ENCODE data around the gene ZNF423.

The ZNF423 gene

GRCh38 chr16:49869731-49870130, 13.8 kb upstream of the ZNF423 start:
- no peak for DNase-seq

GRCh38 chr16:49867796-49868668, 12.1 kb upstream of the ZNF423 start:
- DNase-seq: no peak

GRCh38 chr16:49867234-49867633, 11.3 kb upstream of the ZNF423 start:
- DNase-seq: no peak

GRCh38 chr16:49866595-49867071, 10.7 kb upstream of the ZNF423 start:
- no peak for DNase-seq

DNA sequence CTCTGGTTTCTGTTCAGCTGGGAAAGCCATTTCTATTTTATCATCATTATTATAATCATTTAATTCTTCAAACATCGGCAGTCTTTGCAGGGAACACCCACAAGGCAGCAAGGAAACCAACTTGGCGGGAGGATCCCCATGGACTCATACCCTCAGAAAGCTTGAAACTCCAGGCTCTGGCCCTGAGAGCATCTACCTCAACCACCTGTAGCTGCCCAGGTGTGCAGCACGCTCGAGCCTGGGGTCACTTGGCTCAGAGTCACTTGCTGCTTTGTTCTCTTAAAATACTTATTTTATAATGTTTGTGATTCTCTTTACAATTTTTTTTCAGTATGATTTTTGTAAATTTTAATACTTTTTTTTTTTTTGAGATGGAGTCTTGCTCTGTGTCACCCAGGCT, 6.8 kb upstream of the ZNF423 start:
- DNase-seq: no peak

DNA sequence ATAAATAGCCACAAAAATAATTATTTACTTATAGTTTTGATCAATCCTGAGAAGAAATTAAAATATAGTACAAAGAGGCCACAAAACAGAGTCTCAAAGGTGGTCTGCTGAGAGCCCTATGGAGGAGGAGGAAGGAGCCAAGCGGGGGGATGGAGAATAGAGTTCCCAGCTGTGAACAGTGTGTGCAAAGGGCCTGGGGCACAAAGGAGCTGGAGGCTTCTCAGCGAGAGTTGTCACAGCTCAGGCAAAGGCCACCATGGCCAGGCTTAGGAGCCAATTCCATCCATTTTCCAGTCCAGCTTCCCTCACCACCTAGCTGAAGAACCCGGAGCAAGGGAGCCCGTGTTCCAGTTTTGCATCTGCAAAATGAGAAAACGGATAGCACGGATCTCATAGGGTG, 5.4 kb upstream of the ZNF423 start:
- DNase-seq: no peak

DNA sequence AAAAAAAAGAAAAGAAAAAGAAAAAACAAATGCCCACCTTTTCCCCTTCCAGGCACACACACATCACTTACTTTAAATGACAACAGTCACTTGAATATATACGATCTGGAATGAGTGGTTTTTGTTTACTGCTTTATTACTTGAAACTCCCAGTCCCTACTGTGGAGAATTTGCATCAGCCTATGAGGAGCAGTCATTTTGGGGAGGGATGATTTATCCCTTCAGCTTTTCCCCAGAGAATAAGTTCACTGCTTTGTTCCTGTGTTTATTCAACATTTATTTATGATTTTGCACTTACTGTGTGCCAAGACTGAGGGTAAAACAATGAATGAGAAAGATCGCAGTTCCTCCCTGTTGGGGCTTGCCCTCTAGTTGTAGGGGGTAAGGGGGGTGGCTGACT, 4.7 kb upstream of the ZNF423 start:
- no peak for DNase-seq

DNA sequence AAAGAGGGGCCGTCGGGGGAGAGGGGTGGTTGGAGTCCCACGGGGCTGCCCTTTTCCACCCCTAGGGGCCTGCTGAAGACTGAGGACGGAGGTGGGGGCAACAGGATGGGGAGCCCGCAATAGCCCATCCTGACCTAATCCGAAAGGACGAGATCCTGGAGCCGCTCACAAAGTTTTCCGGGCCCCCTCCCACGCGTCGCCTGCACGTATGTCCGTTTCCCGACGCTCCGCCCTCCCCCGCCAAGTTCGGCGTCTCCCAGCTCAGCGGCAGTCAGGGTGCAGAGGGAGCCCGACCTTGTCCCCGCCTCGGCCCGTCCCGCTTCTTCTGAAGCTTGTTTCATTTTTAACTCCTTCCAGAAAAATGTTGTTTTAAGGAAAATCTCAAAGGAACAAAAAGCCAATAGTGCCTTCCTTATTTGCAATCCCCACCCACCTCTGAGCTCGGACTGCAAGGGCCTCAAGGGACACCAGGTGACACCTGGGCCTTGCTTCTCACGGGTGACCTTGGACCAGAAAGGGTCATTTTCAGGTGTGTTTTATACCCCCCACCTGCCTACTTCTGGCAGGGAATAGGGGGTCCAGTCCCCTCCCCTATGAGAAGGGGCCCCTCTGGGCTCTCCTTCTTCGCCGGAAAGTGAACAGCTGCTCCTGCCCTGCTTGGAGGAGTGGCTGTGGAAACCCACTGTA, 3.4 kb upstream of the ZNF423 start:
- DNase-seq: no peak

- DNase-seq: peak; percentile 31
Measured at GRCh38 chr16:49858200-49859124, 2.5 kb upstream of the ZNF423 start.

- peak; percentile 43 for DNase-seq
Measured at GRCh38 chr16:49857423-49858181, 1.7 kb upstream of the ZNF423 start.

- peak; percentile 73 for DNase-seq
Measured at GRCh38 chr16:49856672-49857330, 889 bp upstream of the ZNF423 start.

DNA sequence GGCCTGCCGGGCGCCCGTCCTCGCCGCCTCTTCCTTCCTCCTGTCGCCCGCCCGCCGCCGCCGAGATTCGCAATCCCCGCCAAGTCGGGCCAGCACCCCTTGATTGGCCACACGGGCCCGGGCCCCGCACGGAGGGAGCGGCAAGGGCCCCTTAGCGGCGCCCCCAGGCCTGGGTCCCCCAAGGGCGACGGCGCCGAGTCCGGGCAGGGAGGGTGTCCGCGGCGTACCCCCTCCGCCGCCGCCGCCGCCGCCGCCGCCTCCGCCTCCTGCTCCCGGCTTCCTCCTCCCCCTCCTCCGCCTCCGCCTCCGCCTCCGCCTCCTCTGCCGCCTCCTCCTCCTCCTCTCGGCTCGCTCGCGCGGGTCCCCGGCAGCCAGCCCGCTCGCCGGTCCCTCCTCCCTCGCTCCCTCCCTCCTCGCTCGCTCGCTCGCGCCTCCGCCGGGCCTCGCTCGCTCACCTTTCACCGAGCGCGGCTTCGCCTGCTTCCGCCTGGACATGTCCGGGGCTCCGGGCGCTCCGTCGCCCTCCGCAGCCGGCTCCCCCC, 561 bp downstream of the ZNF423 start:
- peak; percentile 44 for DNase-seq

DNA sequence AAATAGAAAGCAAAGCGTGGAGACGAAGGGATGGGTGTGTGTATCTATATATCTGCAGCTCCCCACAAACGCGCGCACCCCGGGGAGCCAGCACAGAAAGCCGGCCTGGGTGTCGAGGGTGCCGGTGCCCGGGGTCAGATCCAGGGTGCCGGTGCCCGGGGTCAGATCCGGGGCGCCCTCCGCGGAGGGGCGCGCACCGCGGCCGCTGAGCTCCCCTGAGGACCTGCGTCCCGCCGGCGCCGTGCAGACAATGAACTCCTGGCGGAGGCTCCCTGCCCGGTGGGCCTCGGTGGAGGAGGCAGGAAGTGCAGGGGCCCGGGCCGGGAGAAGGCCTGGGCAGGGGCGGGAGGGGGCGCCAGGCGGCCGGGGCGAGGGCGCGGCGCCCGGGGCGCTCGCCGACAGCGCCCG, 1.1 kb downstream of the ZNF423 start:
- no peak for DNase-seq

- no peak for DNase-seq
Measured at GRCh38 chr16:49854188-49854795, 1.6 kb downstream of the ZNF423 start.

- no peak for DNase-seq
Measured at GRCh38 chr16:49852279-49852678, 3.6 kb downstream of the ZNF423 start.

- DNase-seq: no peak
Measured at GRCh38 chr16:49851468-49851787, 4.5 kb downstream of the ZNF423 start.

GRCh38 chr16:49850558-49851467, 5.1 kb downstream of the ZNF423 start:
- DNase-seq: no peak

DNA sequence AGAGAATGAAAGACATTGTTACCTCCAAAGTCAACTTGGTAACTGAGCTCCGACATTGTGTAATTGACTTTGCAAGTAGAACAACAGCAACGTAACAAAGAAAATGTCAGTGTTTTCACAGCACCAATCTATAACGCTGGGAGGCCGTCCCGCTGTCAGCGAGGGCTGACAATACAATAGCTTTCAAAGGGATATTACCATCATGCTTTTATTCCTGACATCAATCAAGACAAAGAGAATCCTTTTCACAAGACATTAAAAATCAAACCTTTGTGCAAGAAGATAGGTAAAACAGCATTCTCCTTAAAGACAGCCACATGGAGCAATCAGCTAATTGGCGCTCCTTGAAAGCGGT, 6.2 kb downstream of the ZNF423 start:
- DNase-seq: peak; percentile 61

- peak; percentile 55 for DNase-seq
Measured at GRCh38 chr16:49849037-49849753, 6.7 kb downstream of the ZNF423 start.

Data from COR-L47 (cell line).